ENCODE results near the gene CDK5RAP2. TPM values are rescaled to one million over a fixed set of nuclear protein-coding genes. Genes with fewer than 3 reads are reported as not detected.

Gene CDK5RAP2
- total RNA-seq, 1 experiment from 2014 or later, result 56.4 TPM

DNA sequence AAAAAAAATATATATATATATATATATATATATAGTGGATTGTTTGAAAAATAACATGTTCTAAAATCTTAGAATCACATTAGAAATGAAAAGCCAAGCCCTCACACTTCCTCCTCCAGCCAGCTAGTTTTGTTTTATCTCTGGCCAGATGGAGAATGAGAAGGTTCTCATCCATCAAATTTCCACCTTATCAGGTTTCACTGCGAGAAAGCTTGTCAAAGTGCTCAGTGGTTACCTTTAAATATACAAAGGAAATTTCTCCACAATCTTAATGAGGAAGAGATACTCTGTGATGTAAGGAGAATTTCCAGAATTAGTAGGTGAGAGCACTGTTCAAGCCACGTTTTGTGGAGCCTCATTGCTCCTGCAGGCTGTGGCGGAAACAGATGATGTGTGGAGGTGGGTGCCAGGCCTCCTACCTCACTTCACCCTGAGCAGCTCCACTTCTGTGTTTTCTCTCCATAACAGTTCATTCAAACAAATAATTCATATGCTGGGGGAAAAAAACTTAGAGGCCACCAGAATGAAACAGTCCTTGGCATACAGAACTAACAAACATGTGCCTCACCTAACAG is 71.9 kb downstream of the CDK5RAP2 start:
- Histone ChIP-seq H4K8ac (replicated peaks; ENCODE audit: insufficient read length, low read depth, low read length) (no peak overlapping the region), H3K27ac (ENCODE audit: insufficient read length, low read depth, low read length) (no peak overlapping the region), H2BK12ac (ENCODE audit: insufficient read length, low read depth, low read length) (no peak overlapping the region), H2BK5ac (ENCODE audit: insufficient read length, low read length) (no peak overlapping the region), H3K18ac (ENCODE audit: insufficient read length, low read depth, low read length) (no peak overlapping the region), H2BK15ac (ENCODE audit: low read depth, low read length) (no peak overlapping the region), H3K4ac (ENCODE audit: low read depth, low read length) (no peak overlapping the region), H3T11ph (ENCODE audit: low read length) (no peak overlapping the region), H3K23me2 (ENCODE audit: insufficient read length, low read depth, low read length, poor library complexity, severe bottlenecking) (no peaks in the 10 kb centered on the region), H3K56ac (ENCODE audit: insufficient read length, low read depth, low read length) (no peak overlapping the region), H2BK120ac (ENCODE audit: low read depth, low read length, poor library complexity, severe bottlenecking) (no peak overlapping the region), H3K9me3 (ENCODE audit: control insufficient read depth, low read depth, low read length) (no peaks in the 10 kb centered on the region), H2BK20ac (ENCODE audit: low read depth, low read length, poor library complexity, severe bottlenecking) (no peak overlapping the region), H2AFZ (ENCODE audit: low read length) (no peak overlapping the region), H3K27me3 (ENCODE audit: insufficient read depth, low read length) (no peaks in the 10 kb centered on the region), H3K4me1 (ENCODE audit: insufficient read depth, low read length) (no peaks in the 10 kb centered on the region), H3K9ac (ENCODE audit: extremely low read depth, insufficient read length, low read length) (no peak overlapping the region), H3K23ac (ENCODE audit: insufficient read length, low read depth, low read length) (no peak overlapping the region), H4K91ac (ENCODE audit: insufficient read length, low read depth, low read length) (no peak overlapping the region), H4K5ac (ENCODE audit: insufficient read length, low read depth, low read length) (no peak overlapping the region), H3K79me1 (ENCODE audit: insufficient read depth, low read depth, low read length, poor library complexity, severe bottlenecking) (no peaks in the 10 kb centered on the region), H2AK5ac (ENCODE audit: insufficient read length, low read length) (no peak overlapping the region), H3K4me2 (ENCODE audit: insufficient read depth, insufficient read length, low read length) (no peak overlapping the region), H3K79me2 (ENCODE audit: insufficient read depth, low read length) (peaks cover 2% of the 10 kb centered on the region; the same call in 1 of the 2 replicates), H4K20me1 (ENCODE audit: control insufficient read depth, insufficient read depth, insufficient read length) (peaks cover 2% of the 10 kb centered on the region), H3K14ac (ENCODE audit: insufficient read depth, low read length) (no peak overlapping the region)
- TF ChIP-seq, protein P1, sequence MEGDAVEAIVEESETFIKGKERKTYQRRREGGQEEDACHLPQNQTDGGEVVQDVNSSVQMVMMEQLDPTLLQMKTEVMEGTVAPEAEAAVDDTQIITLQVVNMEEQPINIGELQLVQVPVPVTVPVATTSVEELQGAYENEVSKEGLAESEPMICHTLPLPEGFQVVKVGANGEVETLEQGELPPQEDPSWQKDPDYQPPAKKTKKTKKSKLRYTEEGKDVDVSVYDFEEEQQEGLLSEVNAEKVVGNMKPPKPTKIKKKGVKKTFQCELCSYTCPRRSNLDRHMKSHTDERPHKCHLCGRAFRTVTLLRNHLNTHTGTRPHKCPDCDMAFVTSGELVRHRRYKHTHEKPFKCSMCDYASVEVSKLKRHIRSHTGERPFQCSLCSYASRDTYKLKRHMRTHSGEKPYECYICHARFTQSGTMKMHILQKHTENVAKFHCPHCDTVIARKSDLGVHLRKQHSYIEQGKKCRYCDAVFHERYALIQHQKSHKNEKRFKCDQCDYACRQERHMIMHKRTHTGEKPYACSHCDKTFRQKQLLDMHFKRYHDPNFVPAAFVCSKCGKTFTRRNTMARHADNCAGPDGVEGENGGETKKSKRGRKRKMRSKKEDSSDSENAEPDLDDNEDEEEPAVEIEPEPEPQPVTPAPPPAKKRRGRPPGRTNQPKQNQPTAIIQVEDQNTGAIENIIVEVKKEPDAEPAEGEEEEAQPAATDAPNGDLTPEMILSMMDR (conservative IDR thresholded peaks at IDR 0.05), result no peak
- peaks cover 5 to 11% of the 10 kb centered on the region in 2 experiments; a peak in 3 of 4 replicates for H3K4me1 Mint-ChIP-seq
- no peak overlapping the region for H3K4me3 Mint-ChIP-seq
- H3K9me3 Mint-ChIP-seq, result peaks cover 4 to 12% of the 10 kb centered on the region in 2 experiments; a peak in 3 of 5 replicates
- DNase-seq, result no peak
- peaks cover 25 to 43% (median 41%) of the 10 kb centered on the region in 3 experiments for H3K36me3 Mint-ChIP-seq (ENCODE audit: insufficient read depth in 1 of 3, low read depth in 3 of 3)
- no peak overlapping the region for H3K27ac Mint-ChIP-seq
- no peaks in the 10 kb centered on the region for H3K27me3 Mint-ChIP-seq (ENCODE audit: low read depth)
- no CpG with 5 or more reads among the region's 3 CpGs for WGBS (ENCODE audit: extremely low coverage, insufficient read length, low lambda C conversion rate)

Measured in H9 (cell line).